ENCODE results near the gene NFIC.

Gene NFIC

GRCh38 chr19:3322199-3322978, 44.0 kb upstream of the NFIC start:
- TF ChIP-seq EZH2phosphoT487 (IDR thresholded peaks at IDR 0.05; ENCODE audit: borderline replicate concordance) (no peak), CTCF (conservative IDR thresholded peaks at IDR 0.05; ENCODE audit: low read length) (no peak)
- H3K79me2 ChIP-seq (ENCODE audit: insufficient read depth, low read length), result no peaks in the 10 kb centered on the region
- no peaks in the 10 kb centered on the region for H3F3A ChIP-seq (ENCODE audit: low read depth)
- H3K9me2 ChIP-seq (replicated peaks; ENCODE audit: low read depth, low read length), result no peaks in the 10 kb centered on the region
- H3K4me2 ChIP-seq (ENCODE audit: low read depth, low read length, poor library complexity, severe bottlenecking), result no peak overlapping the region
- no peak overlapping the region for H3K4me3 ChIP-seq (ENCODE audit: low read length, poor library complexity, severe bottlenecking)
- no peak overlapping the region for H2AFZ ChIP-seq (ENCODE audit: low read length)
- no peaks in the 10 kb centered on the region for H4K20me1 ChIP-seq (ENCODE audit: insufficient read depth, low read length, poor library complexity, severe bottlenecking)
- no peaks in the 10 kb centered on the region for H3K27me3 ChIP-seq (ENCODE audit: insufficient read depth, low read length, poor library complexity, severe bottlenecking)
- H3K4me1 ChIP-seq (ENCODE audit: insufficient read depth, low read length, poor library complexity, severe bottlenecking), result no peaks in the 10 kb centered on the region
- no peaks in the 10 kb centered on the region for H3K36me3 ChIP-seq (ENCODE audit: insufficient read depth, low read length)
- H3K9me3 ChIP-seq (ENCODE audit: insufficient read depth, low read depth, low read length), result no peaks in the 10 kb centered on the region
- no peak overlapping the region for H3K9ac ChIP-seq (ENCODE audit: low read depth, low read length, poor library complexity, severe bottlenecking)

- Histone ChIP-seq H3K4me1 (ENCODE audit: insufficient read depth, low read length, poor library complexity, severe bottlenecking) (no peaks in the 10 kb centered on the region), H3K4me3 (ENCODE audit: low read length, poor library complexity, severe bottlenecking) (no peak overlapping the region), H3K9me2 (replicated peaks; ENCODE audit: low read depth, low read length) (no peaks in the 10 kb centered on the region), H3K9ac (ENCODE audit: low read depth, low read length, poor library complexity, severe bottlenecking) (no peak overlapping the region), H3K4me2 (ENCODE audit: low read depth, low read length, poor library complexity, severe bottlenecking) (no peak overlapping the region), H2AFZ (ENCODE audit: low read length) (no peak overlapping the region), H3K79me2 (ENCODE audit: insufficient read depth, low read length) (no peaks in the 10 kb centered on the region), H3K27me3 (ENCODE audit: insufficient read depth, low read length, poor library complexity, severe bottlenecking) (no peaks in the 10 kb centered on the region), H3F3A (ENCODE audit: low read depth) (no peaks in the 10 kb centered on the region), H3K9me3 (ENCODE audit: insufficient read depth, low read depth, low read length) (no peaks in the 10 kb centered on the region), H4K20me1 (ENCODE audit: insufficient read depth, low read length, poor library complexity, severe bottlenecking) (no peaks in the 10 kb centered on the region), H3K36me3 (ENCODE audit: insufficient read depth, low read length) (no peaks in the 10 kb centered on the region)
- no peak for TF ChIP-seq EZH2phosphoT487 (IDR thresholded peaks at IDR 0.05; ENCODE audit: borderline replicate concordance)
- no peak for TF ChIP-seq CTCF (conservative IDR thresholded peaks at IDR 0.05; ENCODE audit: low read length)
These were observed 43.4 kb upstream of the NFIC start for GRCh38 chr19:3323026-3323425.

- no peak for TF ChIP-seq EZH2phosphoT487 (IDR thresholded peaks at IDR 0.05; ENCODE audit: borderline replicate concordance)
- TF ChIP-seq CTCF (conservative IDR thresholded peaks at IDR 0.05; ENCODE audit: low read length), result no peak
- Histone ChIP-seq H3K4me1 (ENCODE audit: insufficient read depth, low read length, poor library complexity, severe bottlenecking) (no peaks in the 10 kb centered on the region), H3K9me3 (ENCODE audit: insufficient read depth, low read depth, low read length) (no peaks in the 10 kb centered on the region), H3F3A (ENCODE audit: low read depth) (no peaks in the 10 kb centered on the region), H3K27me3 (ENCODE audit: insufficient read depth, low read length, poor library complexity, severe bottlenecking) (no peaks in the 10 kb centered on the region), H3K36me3 (ENCODE audit: insufficient read depth, low read length) (no peaks in the 10 kb centered on the region), H3K9ac (ENCODE audit: low read depth, low read length, poor library complexity, severe bottlenecking) (no peak overlapping the region), H3K4me2 (ENCODE audit: low read depth, low read length, poor library complexity, severe bottlenecking) (no peak overlapping the region), H4K20me1 (ENCODE audit: insufficient read depth, low read length, poor library complexity, severe bottlenecking) (no peaks in the 10 kb centered on the region), H3K79me2 (ENCODE audit: insufficient read depth, low read length) (no peaks in the 10 kb centered on the region), H3K9me2 (replicated peaks; ENCODE audit: low read depth, low read length) (no peaks in the 10 kb centered on the region), H3K4me3 (ENCODE audit: low read length, poor library complexity, severe bottlenecking) (no peak overlapping the region), H2AFZ (ENCODE audit: low read length) (no peak overlapping the region)
These were observed 42.7 kb upstream of the NFIC start for GRCh38 chr19:3323658-3324057.

Data from Loucy (cell line).